Measurements from ENCODE around the gene SRM. TPM values are rescaled to one million over a fixed set of nuclear protein-coding genes. Genes with fewer than 3 reads are reported as not detected.
"Not testable (repeated sequence)": the region's sequence is repeated elsewhere in the genome, so short reads cannot be mapped to it uniquely, and the experiment has no call there.

SRM gene
- total RNA-seq, 1 donor from 2014 or later = 15.7 TPM

DNA sequence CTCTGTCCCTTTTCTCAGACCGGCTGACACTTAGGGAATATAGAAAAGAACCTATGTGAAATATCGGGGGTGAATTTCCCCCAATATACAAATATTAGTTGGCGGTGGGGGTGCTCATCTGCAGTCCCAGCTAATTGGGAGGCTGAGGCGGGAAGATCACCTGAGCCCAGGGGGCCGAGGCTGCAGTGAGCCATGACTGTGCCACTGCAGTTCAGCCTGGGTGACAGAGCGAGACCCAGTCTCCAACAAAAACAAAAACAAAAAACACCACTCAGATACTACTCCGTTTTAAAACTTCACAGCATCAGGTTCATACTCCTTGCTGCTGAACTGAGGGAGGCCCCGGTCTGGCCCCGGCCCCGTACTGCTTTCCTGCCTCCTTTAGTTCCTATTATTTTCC, 45.8 kb upstream of the SRM start:
- Mint-ChIP-seq H3K9me3 (no peaks in the 10 kb centered on the region), H3K27ac (no peak overlapping the region), H3K27me3 (ENCODE audit: insufficient read depth, low read depth) (no peaks in the 10 kb centered on the region), H3K36me3 (peaks cover 14% of the 10 kb centered on the region), H3K4me3 (no peak overlapping the region), H3K4me1 (no peaks in the 10 kb centered on the region)
- H3F3A ChIP-seq (ENCODE audit: low read depth) = peaks cover 17% of the 10 kb centered on the region
- no peak overlapping the region for H3K4me2 ChIP-seq
- H3K79me2 ChIP-seq (ENCODE audit: low read depth) = no peaks in the 10 kb centered on the region
- H3K27me3 ChIP-seq = no peaks in the 10 kb centered on the region
- no peaks in the 10 kb centered on the region for H4K20me1 ChIP-seq (ENCODE audit: low read depth)
- H3K36me3 ChIP-seq = no peaks in the 10 kb centered on the region
- no peaks in the 10 kb centered on the region for H3K9me3 ChIP-seq (ENCODE audit: low read depth)
- no peak overlapping the region for H3K27ac ChIP-seq
- DNase-seq (ENCODE audit: low spot score) = no peak
- no peak overlapping the region for H3K4me3 ChIP-seq
- H3K9ac ChIP-seq = no peak overlapping the region
- H2AFZ ChIP-seq (replicated peaks) = no peak overlapping the region
- H3K4me1 ChIP-seq = no peaks in the 10 kb centered on the region
- no peak for TF ChIP-seq EZH2 (IDR thresholded peaks at IDR 0.05)
- no peak for TF ChIP-seq EZH2phosphoT487 (IDR thresholded peaks at IDR 0.05)
- TF ChIP-seq, protein P1, sequence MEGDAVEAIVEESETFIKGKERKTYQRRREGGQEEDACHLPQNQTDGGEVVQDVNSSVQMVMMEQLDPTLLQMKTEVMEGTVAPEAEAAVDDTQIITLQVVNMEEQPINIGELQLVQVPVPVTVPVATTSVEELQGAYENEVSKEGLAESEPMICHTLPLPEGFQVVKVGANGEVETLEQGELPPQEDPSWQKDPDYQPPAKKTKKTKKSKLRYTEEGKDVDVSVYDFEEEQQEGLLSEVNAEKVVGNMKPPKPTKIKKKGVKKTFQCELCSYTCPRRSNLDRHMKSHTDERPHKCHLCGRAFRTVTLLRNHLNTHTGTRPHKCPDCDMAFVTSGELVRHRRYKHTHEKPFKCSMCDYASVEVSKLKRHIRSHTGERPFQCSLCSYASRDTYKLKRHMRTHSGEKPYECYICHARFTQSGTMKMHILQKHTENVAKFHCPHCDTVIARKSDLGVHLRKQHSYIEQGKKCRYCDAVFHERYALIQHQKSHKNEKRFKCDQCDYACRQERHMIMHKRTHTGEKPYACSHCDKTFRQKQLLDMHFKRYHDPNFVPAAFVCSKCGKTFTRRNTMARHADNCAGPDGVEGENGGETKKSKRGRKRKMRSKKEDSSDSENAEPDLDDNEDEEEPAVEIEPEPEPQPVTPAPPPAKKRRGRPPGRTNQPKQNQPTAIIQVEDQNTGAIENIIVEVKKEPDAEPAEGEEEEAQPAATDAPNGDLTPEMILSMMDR (IDR thresholded peaks at IDR 0.05) = no peak

DNA sequence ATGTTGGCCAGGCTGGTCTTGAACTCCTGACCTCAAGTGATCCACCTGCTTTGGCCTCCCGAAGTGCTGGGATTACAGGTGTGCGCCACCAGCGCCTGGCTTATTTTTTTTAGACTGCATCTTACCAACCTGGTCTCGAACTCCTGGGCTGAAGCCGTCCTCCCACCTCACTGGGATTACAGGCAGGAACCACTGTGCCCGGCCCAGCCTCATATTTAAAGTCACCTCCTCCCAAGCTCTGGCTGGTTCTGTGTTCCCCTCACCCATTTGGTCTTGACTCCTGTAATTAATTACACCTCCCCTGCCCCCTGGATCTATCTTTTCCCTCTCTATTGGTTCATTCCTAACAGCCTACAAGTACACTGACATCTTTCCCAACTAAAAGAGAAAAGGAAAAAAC, 41.5 kb upstream of the SRM start:
- Histone ChIP-seq H3K27ac (no peak overlapping the region), H3K9me3 (ENCODE audit: low read depth) (no peaks in the 10 kb centered on the region), H3K79me2 (ENCODE audit: low read depth) (peaks cover 25% of the 10 kb centered on the region), H3K4me2 (no peak overlapping the region), H3K36me3 (peaks cover 3% of the 10 kb centered on the region), H3F3A (ENCODE audit: low read depth) (peaks cover 17% of the 10 kb centered on the region), H4K20me1 (ENCODE audit: low read depth) (no peaks in the 10 kb centered on the region), H3K9ac (no peak overlapping the region), H3K4me3 (no peak overlapping the region), H3K27me3 (no peaks in the 10 kb centered on the region), H3K4me1 (peaks cover 7% of the 10 kb centered on the region), H2AFZ (replicated peaks) (no peak overlapping the region)
- H3K27me3 Mint-ChIP-seq (ENCODE audit: insufficient read depth, low read depth) = peaks cover 3% of the 10 kb centered on the region
- TF ChIP-seq EZH2 (IDR thresholded peaks at IDR 0.05) (no peak), EZH2phosphoT487 (IDR thresholded peaks at IDR 0.05) (no peak)
- TF ChIP-seq, protein P1 (IDR thresholded peaks at IDR 0.05) = no peak
- no peaks in the 10 kb centered on the region for H3K9me3 Mint-ChIP-seq
- H3K36me3 Mint-ChIP-seq = peaks cover 5% of the 10 kb centered on the region
- H3K27ac Mint-ChIP-seq = peak overlapping the region; percentile 68
- DNase-seq (ENCODE audit: low spot score) = no peak
- peak overlapping the region; percentile 63 for H3K4me3 Mint-ChIP-seq
- H3K4me1 Mint-ChIP-seq = peaks cover 10% of the 10 kb centered on the region

DNA sequence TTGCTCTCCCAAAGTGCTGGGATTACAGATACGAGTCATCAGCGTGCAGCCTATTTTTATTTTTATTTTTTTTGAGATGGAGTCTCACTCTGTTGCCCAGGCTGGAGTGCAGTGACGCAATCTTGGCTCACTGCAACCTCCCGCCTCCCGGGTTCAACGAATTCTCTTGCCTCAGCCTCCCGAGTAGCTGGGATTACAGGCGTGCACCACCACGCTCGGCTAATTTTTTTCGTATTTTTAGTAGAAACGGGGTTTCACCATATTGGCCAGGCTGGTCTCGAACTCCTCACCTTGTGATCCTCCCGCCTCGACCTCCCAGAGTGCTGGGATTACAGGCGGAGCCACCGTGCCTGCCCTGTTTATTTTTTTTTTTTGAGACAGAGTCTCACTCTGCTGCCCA, 41.0 kb upstream of the SRM start:
- not testable (repeated sequence) for H3K27me3 Mint-ChIP-seq (ENCODE audit: insufficient read depth, low read depth); H3K27me3 ChIP-seq; H3K4me2 ChIP-seq; H3K9ac ChIP-seq; DNase-seq (ENCODE audit: low spot score); H4K20me1 ChIP-seq (ENCODE audit: low read depth); H3K4me3 Mint-ChIP-seq; H3K27ac ChIP-seq; H3K4me1 ChIP-seq; H3K36me3 Mint-ChIP-seq; H3K4me3 ChIP-seq; H3K36me3 ChIP-seq; H2AFZ ChIP-seq (replicated peaks); H3K27ac Mint-ChIP-seq; H3K9me3 Mint-ChIP-seq; H3K9me3 ChIP-seq (ENCODE audit: low read depth)
- H3K4me1 Mint-ChIP-seq = peaks cover 10% of the 10 kb centered on the region
- H3F3A ChIP-seq (ENCODE audit: low read depth) = peaks cover 17% of the 10 kb centered on the region
- peaks cover 25% of the 10 kb centered on the region for H3K79me2 ChIP-seq (ENCODE audit: low read depth)

DNA sequence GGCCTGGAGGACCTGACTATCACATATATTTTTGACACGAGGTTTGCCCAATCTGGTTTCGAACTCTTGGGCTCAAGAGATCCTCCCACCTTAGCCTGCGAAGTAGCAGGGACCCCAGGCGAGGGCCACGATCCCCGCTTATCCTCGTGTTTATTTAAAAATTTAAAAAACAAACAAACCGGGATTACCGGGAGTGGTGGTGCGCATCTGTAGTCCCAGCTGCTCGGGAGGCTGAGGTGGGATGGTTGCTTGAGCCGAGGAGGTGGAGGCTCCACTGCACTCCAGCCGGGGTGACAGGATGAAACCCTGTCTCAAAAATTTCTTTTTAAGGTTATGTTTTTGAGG, 40.3 kb upstream of the SRM start:
- Histone ChIP-seq H3K9ac (peak overlapping the region; percentile 95), H3K79me2 (ENCODE audit: low read depth) (peaks cover 25% of the 10 kb centered on the region), H3K4me2 (peak overlapping the region; percentile 89), H3K27me3 (no peaks in the 10 kb centered on the region), H3K27ac (no peak overlapping the region), H4K20me1 (ENCODE audit: low read depth) (no peaks in the 10 kb centered on the region), H3K9me3 (ENCODE audit: low read depth) (no peaks in the 10 kb centered on the region), H2AFZ (replicated peaks) (peak overlapping the region; percentile 95), H3K4me1 (peaks cover 7% of the 10 kb centered on the region), H3F3A (ENCODE audit: low read depth) (peaks cover 17% of the 10 kb centered on the region), H3K4me3 (peak overlapping the region; percentile 89), H3K36me3 (peaks cover 3% of the 10 kb centered on the region)
- DNase-seq (ENCODE audit: low spot score) = no peak
- Mint-ChIP-seq H3K27me3 (ENCODE audit: insufficient read depth, low read depth) (peaks cover 3% of the 10 kb centered on the region), H3K36me3 (peaks cover 7% of the 10 kb centered on the region), H3K9me3 (no peaks in the 10 kb centered on the region), H3K4me1 (peaks cover 10% of the 10 kb centered on the region), H3K4me3 (peak overlapping the region; percentile 96), H3K27ac (peak overlapping the region; percentile 96)
- no peak for TF ChIP-seq EZH2 (IDR thresholded peaks at IDR 0.05)
- TF ChIP-seq, protein P1 (IDR thresholded peaks at IDR 0.05) = no peak
- TF ChIP-seq EZH2phosphoT487 (IDR thresholded peaks at IDR 0.05) = no peak

Data from neural progenitor cell (in vitro differentiated cells).